NCI-H1436 treated with DMSO at 0.1 percent for 48 hours (cell line): ENCODE data around the gene MSX2.

Source experiments
- DNase-seq: peaks from one replicate; lab custom pipeline; 2025; lab: John Stamatoyannopoulos, UW

The MSX2 gene

GRCh38 chr5:174718880-174719610 lies 5.3 kb upstream of the MSX2 start:
- no peak for DNase-seq

GRCh38 chr5:174719793-174720611 lies 4.4 kb upstream of the MSX2 start:
- no peak for DNase-seq

GRCh38 chr5:174720612-174721529 lies 3.5 kb upstream of the MSX2 start:
- no peak for DNase-seq

- DNase-seq = no peak
Observed at GRCh38 chr5:174721530-174722432, 2.6 kb upstream of the MSX2 start.

- no peak for DNase-seq
Observed at GRCh38 chr5:174722500-174722899, 1.9 kb upstream of the MSX2 start.

- DNase-seq = no peak
Observed at GRCh38 chr5:174723315-174723978, 935 bp upstream of the MSX2 start.

GRCh38 chr5:174723979-174724483 lies 351 bp upstream of the MSX2 start:
- no peak for DNase-seq

GRCh38 chr5:174725261-174725990 lies 1.0 kb downstream of the MSX2 start:
- no peak for DNase-seq

- DNase-seq = no peak
Observed at GRCh38 chr5:174725991-174726601, 1.7 kb downstream of the MSX2 start.

- no peak for DNase-seq
Observed at GRCh38 chr5:174726916-174727793, 2.8 kb downstream of the MSX2 start.

- no peak for DNase-seq
Observed at GRCh38 chr5:174727794-174728680, 3.7 kb downstream of the MSX2 start.

GRCh38 chr5:174729075-174729680 lies 4.8 kb downstream of the MSX2 start:
- no peak for DNase-seq

- no peak for DNase-seq
Observed at GRCh38 chr5:174731214-174732035, 7.0 kb downstream of the MSX2 start.

GRCh38 chr5:174732036-174733020 lies 7.9 kb downstream of the MSX2 start:
- no peak for DNase-seq
